ENCODE results near the gene PAF1. TPM values are rescaled to one million over a fixed set of nuclear protein-coding genes. Genes with fewer than 3 reads are reported as not detected.

PAF1 gene
- total RNA-seq, 3 donors from 2014 or later = 41.3 to 49.5 (median 45.2) TPM

- peaks cover 7% of the 10 kb centered on the region for H3K36me3 ChIP-seq
- H3K4me1 ChIP-seq = peaks cover 0 to 5% of the 10 kb centered on the region in 2 donors
- H3K27ac ChIP-seq = peak overlapping the region; percentile 50 to 88
- peak overlapping the region in 1 of 3 donors; percentile 41 for H3K4me3 ChIP-seq
- intact Hi-C loops (cut with DNase I; ENCODE audit: low total_unique reads) = no loop called here
- DNase-seq (ENCODE audit: low spot score in 2 of 2) = no peak
- no peak for TF ChIP-seq POLR2A (IDR thresholded peaks at IDR 0.05)
- TF ChIP-seq CTCF (IDR thresholded peaks at IDR 0.05) = no peak
- peak in 2 of 3 donors; percentile 50 for TF ChIP-seq POLR2AphosphoS5 (IDR thresholded peaks at IDR 0.05)
- no peaks in the 10 kb centered on the region for H3K27me3 ChIP-seq
- no peaks in the 10 kb centered on the region for H3K9me3 ChIP-seq
These were observed 37.6 kb upstream of the PAF1 start for GRCh38 chr19:39428283-39429112.

DNA sequence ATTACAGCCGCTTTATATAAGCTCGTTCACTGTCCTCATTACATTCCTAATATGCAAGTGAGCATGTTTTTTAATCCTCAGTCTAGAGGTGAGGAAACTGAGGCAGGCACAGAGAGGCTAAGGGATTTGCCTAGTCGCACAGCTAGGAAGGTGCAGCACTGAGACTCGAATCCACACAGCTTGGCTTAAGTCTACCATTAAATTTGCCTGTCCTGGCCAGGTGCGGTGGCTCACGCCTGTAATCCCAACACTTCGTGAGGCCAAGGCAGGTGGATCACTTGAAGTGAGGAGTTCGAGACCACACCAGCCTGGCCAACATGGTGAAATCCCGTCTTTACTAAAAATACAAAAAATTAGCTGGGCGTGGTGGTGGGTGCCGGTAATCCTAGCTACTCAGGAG is 36.8 kb upstream of the PAF1 start:
- Histone ChIP-seq H3K27me3 (no peaks in the 10 kb centered on the region), H3K36me3 (peaks cover 3% of the 10 kb centered on the region), H3K9me3 (no peaks in the 10 kb centered on the region), H3K27ac (no peak overlapping the region), H3K4me3 (no peak overlapping the region), H3K4me1 (peaks cover 0 to 5% of the 10 kb centered on the region in 2 donors)
- intact Hi-C loops (cut with DNase I; ENCODE audit: low total_unique reads) = no loop called here
- DNase-seq (ENCODE audit: low spot score in 2 of 2) = no peak
- TF ChIP-seq POLR2A (IDR thresholded peaks at IDR 0.05) (no peak), CTCF (IDR thresholded peaks at IDR 0.05) (no peak), POLR2AphosphoS5 (IDR thresholded peaks at IDR 0.05) (no peak)

DNA sequence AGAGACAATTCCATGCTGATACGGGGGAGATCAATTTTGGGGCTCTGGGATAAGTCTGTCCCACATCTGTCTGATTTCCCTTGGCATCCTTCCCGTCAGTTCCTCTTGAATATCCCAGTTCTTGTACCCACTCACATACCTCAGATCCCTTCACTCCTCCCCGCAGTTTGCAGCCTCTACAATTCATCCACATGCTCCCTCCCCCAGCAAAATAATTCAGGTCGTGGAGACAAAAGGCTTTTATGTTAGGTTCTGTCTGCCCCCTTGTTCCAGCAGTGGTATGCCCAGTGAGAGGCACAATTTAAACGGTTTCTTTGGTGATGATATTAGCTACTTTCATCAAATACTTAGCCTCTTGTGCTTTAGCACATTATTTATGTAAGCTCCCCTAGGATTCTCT is 35.3 kb upstream of the PAF1 start:
- Histone ChIP-seq H3K36me3 (no peaks in the 10 kb centered on the region), H3K9me3 (no peaks in the 10 kb centered on the region), H3K27me3 (no peaks in the 10 kb centered on the region), H3K27ac (no peak overlapping the region), H3K4me3 (no peak overlapping the region), H3K4me1 (peaks cover 0 to 5% of the 10 kb centered on the region in 2 donors)
- TF ChIP-seq POLR2A (IDR thresholded peaks at IDR 0.05) (no peak), CTCF (IDR thresholded peaks at IDR 0.05) (no peak), POLR2AphosphoS5 (IDR thresholded peaks at IDR 0.05) (no peak)
- no peak for DNase-seq (ENCODE audit: low spot score in 2 of 2)
- intact Hi-C loops (cut with DNase I; ENCODE audit: low total_unique reads) = no loop called here

- H3K27ac ChIP-seq = no peak overlapping the region
- TF ChIP-seq POLR2AphosphoS5 (IDR thresholded peaks at IDR 0.05) (no peak), POLR2A (IDR thresholded peaks at IDR 0.05) (no peak), CTCF (IDR thresholded peaks at IDR 0.05) (no peak)
- peaks cover 0 to 5% of the 10 kb centered on the region in 2 donors for H3K4me1 ChIP-seq
- no peak for DNase-seq (ENCODE audit: low spot score in 2 of 2)
- H3K4me3 ChIP-seq = no peak overlapping the region
- no peaks in the 10 kb centered on the region for H3K27me3 ChIP-seq
- intact Hi-C loops (cut with DNase I; ENCODE audit: low total_unique reads) = no loop called here
- H3K9me3 ChIP-seq = no peaks in the 10 kb centered on the region
- no peaks in the 10 kb centered on the region for H3K36me3 ChIP-seq
These were observed 34.8 kb upstream of the PAF1 start for GRCh38 chr19:39425744-39426143.

DNA sequence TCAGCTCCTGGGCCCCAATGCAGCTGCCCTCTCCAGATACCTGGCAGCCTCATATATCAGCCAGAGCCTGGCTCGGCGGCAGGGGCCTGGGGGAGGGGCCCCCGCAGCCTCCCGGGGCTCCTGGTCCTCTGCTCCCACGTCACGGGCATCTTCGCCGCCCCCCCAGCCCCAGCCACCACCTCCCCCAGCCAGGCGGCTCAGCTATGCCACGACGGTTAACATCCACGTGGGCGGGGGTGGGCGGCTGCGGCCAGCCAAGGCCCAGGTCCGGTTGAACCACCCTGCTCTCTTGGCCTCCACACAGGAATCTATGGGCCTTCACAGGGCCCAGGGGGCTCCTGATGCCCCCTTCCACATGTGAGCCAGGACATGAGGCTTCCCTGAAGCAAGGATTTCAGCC is 34.0 kb upstream of the PAF1 start:
- no peak overlapping the region for H3K4me3 ChIP-seq
- H3K36me3 ChIP-seq = no peaks in the 10 kb centered on the region
- intact Hi-C loops (cut with DNase I; ENCODE audit: low total_unique reads) = no loop called here
- H3K27ac ChIP-seq = no peak overlapping the region
- peaks cover 0 to 5% of the 10 kb centered on the region in 2 donors for H3K4me1 ChIP-seq
- no peaks in the 10 kb centered on the region for H3K9me3 ChIP-seq
- TF ChIP-seq POLR2AphosphoS5 (IDR thresholded peaks at IDR 0.05) (no peak), POLR2A (IDR thresholded peaks at IDR 0.05) (no peak), CTCF (IDR thresholded peaks at IDR 0.05) (no peak)
- no peak for DNase-seq (ENCODE audit: low spot score in 2 of 2)
- H3K27me3 ChIP-seq = no peaks in the 10 kb centered on the region

Measured in breast epithelium (tissue), 4 donors.